Gastroesophageal sphincter (tissue), 4 donors: ENCODE measurements around the gene KRT17. TPM values are rescaled to one million over a fixed set of nuclear protein-coding genes. Genes with fewer than 3 reads are reported as not detected.

Source experiments
- ATAC-seq: fragments of 150-250 bp; one replicate; pipeline ENCODE4 v1.9.1; 2016; ENCODE audit warnings: mild to moderate bottlenecking, moderate library complexity
- H3K27ac ChIP-seq, 4 donors: fragments of 200-600 bp; sonication (generic) in 3 of 4; 1 replicate in 3 of 4; 2 replicates in 1 of 4; pipeline ENCODE4 v1.5.1; 2016 to 2019
- H3K27me3 ChIP-seq: fragments of 200-600 bp; sonication (generic); one replicate; pipeline ENCODE4 v1.5.1; 2019
- H3K36me3 ChIP-seq, 2 donors: fragments of 200-600 bp; sonication (generic); one replicate each; pipeline ENCODE4 v1.5.1; 2019; ENCODE audit warnings: control low read depth in 1 of 2
- H3K4me1 ChIP-seq, 3 donors: fragments of 200-600 bp; sonication (generic); 1 replicate in 2 of 3; 2 replicates in 1 of 3; pipeline ENCODE4 v1.5.1; 2016 to 2019; ENCODE audit warnings: control low read depth in 2 of 3
- H3K4me3 ChIP-seq, 2 donors: fragments of 200-600 bp; sonication (generic); one replicate each; pipeline ENCODE4 v1.5.1; 2019; ENCODE audit warnings: mild to moderate bottlenecking in 1 of 2, moderate library complexity in 1 of 2
- H3K9me3 ChIP-seq, 3 donors: fragments of 200-600 bp; sonication (generic); one replicate each; pipeline ENCODE4 v1.5.1; 2017 to 2019; ENCODE audit warnings: control low read depth in 2 of 3
- CTCF ChIP-seq, 4 experiments: fragments of 200-600 bp in 2 of 4; fragments of 450-650 bp in 2 of 4; sonication (generic) in 1 of 4; IDR thresholded peaks; one replicate each; pipeline ENCODE4 v1.5.1; 2017 to 2019; ENCODE audit warnings: antibody characterized with exemption in 4 of 4, mild to moderate bottlenecking in 2 of 4, moderate library complexity in 2 of 4
- EP300 ChIP-seq: sonication (generic); formaldehyde crosslinking; IDR thresholded peaks from one replicate; pipeline ENCODE4 v1.6.1; 2017; ENCODE audit warnings: antibody characterized with exemption, mild to moderate bottlenecking
- POLR2A ChIP-seq, 2 donors: fragments of 450-650 bp; IDR thresholded peaks; one replicate each; pipeline ENCODE4 v1.6.1; 2017; ENCODE audit warnings: antibody characterized with exemption in 2 of 2, mild to moderate bottlenecking in 2 of 2, moderate library complexity in 1 of 2
- POLR2AphosphoS5 ChIP-seq: sonication (generic); formaldehyde crosslinking; IDR thresholded peaks from one replicate; pipeline ENCODE4 v1.6.1; 2017; ENCODE audit warnings: antibody characterized with exemption
- WGBS, 2 donors: methylation state at CpG; one replicate each; pipeline ENCODE4 v1.1.5; 2018; ENCODE audit warnings: low coverage in 1 of 2; 5-methylcytosine and 5-hydroxymethylcytosine counted together
- total RNA-seq, 4 donors: library from RNA; depleted of rRNA; stranded (reverse); fragments of >200 nt; gene quantifications; one replicate each; pipeline ENCODE4 v1.1.0, GENCODE V29; 2016

The KRT17 gene
- total RNA-seq, 4 donors from 2014 or later: 7.0 to 18.5 (median 17.4) TPM; not detected in 1

DNA sequence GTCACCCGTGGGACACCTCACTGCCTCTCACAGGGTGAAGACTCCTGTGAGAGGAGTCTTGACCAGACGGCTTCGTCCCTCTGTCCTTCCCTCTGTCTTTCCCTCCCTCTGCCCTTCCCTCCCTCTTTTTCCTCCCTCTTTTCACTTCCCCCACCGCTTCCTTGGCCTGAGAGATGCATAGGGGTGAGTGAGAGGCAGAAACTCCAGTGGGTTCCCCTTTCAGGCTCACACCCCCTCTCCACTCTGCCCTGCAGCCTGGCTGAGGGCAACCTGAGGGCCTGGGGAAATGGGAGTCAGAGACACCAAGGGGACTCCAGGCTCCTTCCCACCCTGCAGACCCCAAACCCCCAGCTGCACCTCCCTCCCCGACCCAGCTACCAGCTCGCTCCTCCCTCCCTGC, 14.6 kb upstream of the KRT17 start:
- Histone ChIP-seq H3K9me3 (no peaks in the 10 kb centered on the region), H3K27ac (no peak overlapping the region), H3K4me1 (peaks cover 0 to 11% (median 0%) of the 10 kb centered on the region in 3 donors), H3K36me3 (no peaks in the 10 kb centered on the region), H3K4me3 (no peak overlapping the region), H3K27me3 (no peaks in the 10 kb centered on the region)
- ATAC-seq: no peak
- TF ChIP-seq EP300: no peak
- no peak for TF ChIP-seq POLR2A (IDR thresholded peaks at IDR 0.05)
- no peak for TF ChIP-seq CTCF (IDR thresholded peaks at IDR 0.05)
- TF ChIP-seq POLR2AphosphoS5: no peak
- 80% methylated on average over 1 of the region's 6 CpGs for whole genome bisulfite sequencing, 2 donors

DNA sequence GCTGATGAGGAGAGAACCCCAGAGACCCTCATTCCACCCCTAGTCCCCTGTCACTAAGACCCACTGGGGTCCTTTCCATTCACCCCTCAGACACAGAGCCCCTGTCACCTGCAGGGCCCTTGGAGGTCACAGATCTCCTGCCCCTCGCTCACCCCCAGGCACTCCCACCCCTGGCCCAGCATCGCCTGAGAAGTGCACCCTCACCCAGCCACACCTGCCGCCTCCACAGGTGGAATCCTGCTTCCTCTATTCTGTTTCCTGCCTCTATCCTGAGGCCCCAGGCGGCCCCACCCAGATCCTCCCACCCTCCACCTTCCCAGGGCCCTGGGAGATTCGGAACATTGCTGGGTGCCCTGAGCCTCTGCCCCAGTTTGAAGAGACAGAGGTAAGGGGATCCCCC, 13.8 kb upstream of the KRT17 start:
- Histone ChIP-seq H3K4me3 (no peak overlapping the region), H3K27me3 (no peaks in the 10 kb centered on the region), H3K36me3 (no peaks in the 10 kb centered on the region), H3K9me3 (no peaks in the 10 kb centered on the region), H3K4me1 (peaks cover 0 to 11% (median 0%) of the 10 kb centered on the region in 3 donors), H3K27ac (no peak overlapping the region)
- WGBS, 2 donors: 100% methylated on average over 4 of the region's 5 CpGs; no CpG with 5 or more reads in 1 of the 2 donors
- ATAC-seq: no peak
- no peak for TF ChIP-seq POLR2A (IDR thresholded peaks at IDR 0.05)
- no peak for TF ChIP-seq CTCF (IDR thresholded peaks at IDR 0.05)
- TF ChIP-seq POLR2AphosphoS5: no peak
- no peak for TF ChIP-seq EP300

DNA sequence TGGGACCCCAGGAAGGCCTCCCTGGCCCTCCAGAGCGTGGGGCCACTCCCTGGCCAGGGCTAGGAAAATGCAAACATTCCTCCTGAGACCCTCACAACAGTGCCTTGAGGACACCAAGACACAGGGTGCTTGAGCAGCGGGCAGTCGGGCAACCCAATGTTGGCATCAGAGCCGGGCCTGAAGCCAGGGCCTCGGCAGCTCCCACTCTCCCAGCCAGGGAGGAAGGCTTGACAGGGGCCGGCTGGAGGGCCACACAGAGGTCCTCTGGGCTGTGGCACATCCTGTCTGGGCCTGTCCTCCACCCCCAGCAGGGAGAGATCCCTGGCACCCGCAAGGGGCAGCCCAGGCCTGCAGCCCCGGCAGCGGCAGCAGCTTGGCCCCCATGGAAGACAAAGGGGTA, 12.3 kb upstream of the KRT17 start:
- peaks cover 6% of the 10 kb centered on the region for H3K27me3 ChIP-seq
- peaks cover 0 to 11% (median 0%) of the 10 kb centered on the region in 3 donors for H3K4me1 ChIP-seq
- no peak for ATAC-seq
- no peak overlapping the region for H3K27ac ChIP-seq
- WGBS, 2 donors: no CpG with 5 or more reads among the region's 9 CpGs
- no peak for TF ChIP-seq CTCF (IDR thresholded peaks at IDR 0.05)
- TF ChIP-seq EP300: no peak
- H3K9me3 ChIP-seq: no peaks in the 10 kb centered on the region
- H3K4me3 ChIP-seq: no peak overlapping the region
- H3K36me3 ChIP-seq: no peaks in the 10 kb centered on the region

GRCh38 chr17:41635121-41636097, 11.0 kb upstream of the KRT17 start:
- no peak for TF ChIP-seq POLR2A (IDR thresholded peaks at IDR 0.05)
- TF ChIP-seq POLR2AphosphoS5: no peak
- no peak for TF ChIP-seq CTCF (IDR thresholded peaks at IDR 0.05)
- TF ChIP-seq EP300: no peak
- Histone ChIP-seq H3K27ac (no peak overlapping the region), H3K4me1 (peaks cover 0 to 11% (median 0%) of the 10 kb centered on the region in 3 donors), H3K9me3 (no peaks in the 10 kb centered on the region), H3K27me3 (peaks cover 7% of the 10 kb centered on the region), H3K4me3 (peak overlapping the region in 1 of 2 donors; percentile 8), H3K36me3 (no peaks in the 10 kb centered on the region)
- no peak for ATAC-seq
- WGBS, 2 donors: 51 to 59% methylated on average over 9 to 11 of the region's 28 CpGs

- TF ChIP-seq CTCF (IDR thresholded peaks at IDR 0.05) (no peak), POLR2A (IDR thresholded peaks at IDR 0.05) (no peak), POLR2AphosphoS5 (no peak), EP300 (no peak)
- no peak for ATAC-seq
These were observed 10.3 kb upstream of the KRT17 start for GRCh38 chr17:41634639-41635038.

More at GRCh38 chr17:41634639-41635038, 10.3 kb upstream of the KRT17 start:
- H3K9me3 ChIP-seq: no peaks in the 10 kb centered on the region
- no peak overlapping the region for H3K4me3 ChIP-seq
- no peaks in the 10 kb centered on the region for H3K36me3 ChIP-seq
- peaks cover 0 to 11% (median 0%) of the 10 kb centered on the region in 3 donors for H3K4me1 ChIP-seq
- H3K27ac ChIP-seq: no peak overlapping the region
- WGBS, 2 donors: 87% methylated on average over 3 of the region's 7 CpGs; no CpG with 5 or more reads in 1 of the 2 donors
- peaks cover 7% of the 10 kb centered on the region for H3K27me3 ChIP-seq
